RWPE2 (cell line): ENCODE data around the gene MAP4K1.

Source experiments
- ATAC-seq: fragments of 200-7000 bp; cut with Tn5 transposase; 3 replicates; pipeline ENCODE4 v1.9.1; 2021; ENCODE audit warnings: low read depth
- DNase-seq: peaks from one replicate; pipeline ENCODE4 v3.0.0-alpha.2; 2020; ENCODE audit warnings: low spot score
- H3K27ac ChIP-seq: fragments of 450-650 bp; 2 replicates; pipeline ENCODE4 v1.5.1; 2017; ENCODE audit warnings: mild to moderate bottlenecking; ENCODE audit not compliant: poor library complexity, severe bottlenecking
- H3K27me3 ChIP-seq: fragments of 250-450 bp; sonication (Bioruptor Pico); 2 replicates; pipeline ENCODE4 v1.5.1; 2021; ENCODE audit warnings: mild to moderate bottlenecking, moderate library complexity; ENCODE audit not compliant: insufficient read depth, poor library complexity, severe bottlenecking
- H3K36me3 ChIP-seq: fragments of 250-450 bp; sonication (Bioruptor Pico); 2 replicates; pipeline ENCODE4 v1.5.1; 2020; ENCODE audit warnings: low read depth, mild to moderate bottlenecking, moderate library complexity
- H3K4me1 ChIP-seq: fragments of 250-450 bp; sonication (Bioruptor Pico); 2 replicates; pipeline ENCODE4 v1.5.1; 2021; ENCODE audit warnings: mild to moderate bottlenecking, moderate library complexity; ENCODE audit not compliant: insufficient read depth, poor library complexity, severe bottlenecking
- H3K4me3 ChIP-seq: fragments of 250-450 bp; sonication (Bioruptor Pico); 2 replicates; pipeline ENCODE4 v1.5.1; 2021; ENCODE audit warnings: mild to moderate bottlenecking, moderate library complexity; ENCODE audit not compliant: severe bottlenecking
- H3K9me3 ChIP-seq: fragments of 250-450 bp; sonication (Bioruptor Pico); 2 replicates; pipeline ENCODE4 v1.5.1; 2021; ENCODE audit warnings: mild to moderate bottlenecking, moderate library complexity; ENCODE audit not compliant: severe bottlenecking
- CTCF ChIP-seq: fragments of 450-650 bp; IDR thresholded peaks from one replicate; pipeline ENCODE4 v1.5.1; 2017; ENCODE audit warnings: mild to moderate bottlenecking, moderate library complexity; ENCODE audit not compliant: poor library complexity, severe bottlenecking

Gene MAP4K1

DNA sequence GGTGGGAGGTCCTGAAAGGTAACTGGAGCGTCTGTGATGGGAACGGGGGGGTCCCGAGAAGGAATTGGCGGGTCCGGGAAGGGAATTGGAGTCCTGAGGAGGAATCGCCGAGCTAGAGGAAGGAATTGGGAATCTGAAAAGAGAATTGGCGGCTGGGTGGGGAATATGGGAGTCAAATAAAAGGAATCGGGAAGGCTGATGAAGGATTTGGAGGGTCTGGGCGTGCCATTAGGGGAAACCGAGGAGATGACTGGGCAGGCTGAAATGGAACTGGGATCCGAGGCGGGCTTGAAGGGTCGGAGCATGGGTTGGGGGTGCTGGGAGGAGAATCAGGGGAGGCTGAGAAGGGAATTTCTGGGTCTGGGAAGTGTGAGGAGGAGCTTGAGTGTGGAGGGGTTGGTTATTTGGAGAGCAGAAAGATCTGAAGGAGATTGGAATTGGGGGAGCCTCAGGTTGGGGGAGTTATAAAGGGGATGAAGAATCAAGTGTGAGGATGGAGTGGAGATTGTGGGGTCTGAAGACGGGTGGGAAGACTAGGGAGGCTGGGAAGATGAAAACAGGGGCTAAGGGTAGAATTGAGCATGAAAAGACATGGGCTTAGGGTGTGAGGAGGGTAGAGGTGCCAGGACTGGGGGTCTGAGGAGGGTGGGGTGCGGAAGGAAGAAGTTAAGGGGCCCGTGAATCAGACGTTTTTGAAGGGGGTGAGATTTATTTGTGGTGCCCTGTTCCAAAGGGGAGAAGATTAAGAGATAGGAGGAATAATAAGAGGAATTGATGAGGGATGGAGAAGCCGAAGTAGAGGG lies 30.4 kb upstream of the MAP4K1 start:
- DNase-seq (no peak), ATAC-seq (no peak)
- no peaks in the 10 kb centered on the region for H3K9me3 ChIP-seq

DNA sequence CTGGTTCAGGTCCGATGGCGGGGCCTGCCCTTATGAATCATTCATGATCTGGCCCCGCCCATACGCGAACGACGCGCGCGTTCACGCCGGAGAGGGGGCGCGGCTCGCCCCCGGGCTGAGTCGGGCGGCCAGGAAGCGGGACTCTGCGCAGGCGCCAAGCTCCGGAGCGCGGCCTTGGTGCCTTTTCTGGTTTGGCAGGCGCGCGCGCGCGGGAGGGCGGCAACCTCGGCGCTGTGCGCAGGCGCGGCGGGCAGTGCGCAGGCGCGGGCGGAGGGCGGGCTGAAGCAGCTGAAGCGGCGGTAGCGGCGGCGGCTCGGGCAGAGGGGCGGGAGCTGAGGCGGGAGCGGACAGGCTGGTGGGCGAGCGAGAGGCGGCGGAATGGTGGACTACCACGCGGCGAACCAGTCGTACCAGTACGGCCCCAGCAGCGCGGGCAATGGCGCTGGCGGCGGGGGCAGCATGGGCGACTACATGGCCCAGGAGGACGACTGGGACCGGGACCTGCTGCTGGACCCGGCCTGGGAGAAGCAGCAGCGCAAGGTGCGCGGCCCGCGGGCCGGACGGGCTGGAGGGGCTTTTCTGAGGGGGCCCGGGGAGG lies 29.7 kb upstream of the MAP4K1 start, which contains the start of gene ACTN4:
Gene ACTN4 (plus strand): TSS at position 282 of the 598 bp plus-strand sequence. CDS start 97 bp downstream, at position 379.
- Histone ChIP-seq H3K9me3 (no peaks in the 10 kb centered on the region), H3K36me3 (peaks cover 31% of the 10 kb centered on the region), H3K27ac (peak within 1 kb of the TSS; percentile 100), H3K27me3 (no peaks in the 10 kb centered on the region), H3K4me3 (peak within 1 kb of the TSS; percentile 84), H3K4me1 (peaks cover 21% of the 10 kb centered on the region)
- ATAC-seq = peak; percentile 35
- TF ChIP-seq CTCF = no peak
- DNase-seq = peak; percentile 95

More for the DNA sequence above, 30.4 kb upstream of the MAP4K1 start:
- Histone ChIP-seq H3K4me3 (peak overlapping the region; percentile 84), H3K27ac (peak overlapping the region; percentile 100), H3K4me1 (peaks cover 26% of the 10 kb centered on the region), H3K27me3 (no peaks in the 10 kb centered on the region), H3K36me3 (peaks cover 34% of the 10 kb centered on the region)
- TF ChIP-seq CTCF = no peak

DNA sequence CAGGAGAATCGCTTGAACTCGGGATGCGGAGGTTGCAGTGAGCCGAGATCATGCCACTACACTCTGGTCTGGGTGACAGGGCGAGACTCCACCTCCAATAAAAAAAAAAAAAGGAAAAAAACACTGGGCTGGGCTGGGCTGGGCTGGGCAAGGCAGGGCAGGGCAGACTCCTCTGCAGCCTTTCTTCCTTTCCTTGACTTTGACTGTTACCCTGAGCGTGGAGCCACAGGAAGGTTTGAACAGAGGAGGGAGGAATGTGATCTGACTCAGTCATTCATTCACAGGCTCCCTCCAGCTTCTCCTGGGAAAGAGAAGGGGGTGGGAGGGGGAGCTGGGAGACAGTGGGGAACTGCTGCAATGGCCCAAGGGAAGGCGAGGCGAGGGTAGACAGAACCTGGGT lies 27.0 kb upstream of the MAP4K1 start:
- Histone ChIP-seq H3K4me1 (peaks cover 8% of the 10 kb centered on the region), H3K27ac (peak overlapping the region; percentile 14), H3K9me3 (no peaks in the 10 kb centered on the region), H3K27me3 (no peaks in the 10 kb centered on the region), H3K4me3 (no peak overlapping the region), H3K36me3 (peaks cover 15% of the 10 kb centered on the region)
- no peak for ATAC-seq
- no peak for TF ChIP-seq CTCF
- DNase-seq = no peak

DNA sequence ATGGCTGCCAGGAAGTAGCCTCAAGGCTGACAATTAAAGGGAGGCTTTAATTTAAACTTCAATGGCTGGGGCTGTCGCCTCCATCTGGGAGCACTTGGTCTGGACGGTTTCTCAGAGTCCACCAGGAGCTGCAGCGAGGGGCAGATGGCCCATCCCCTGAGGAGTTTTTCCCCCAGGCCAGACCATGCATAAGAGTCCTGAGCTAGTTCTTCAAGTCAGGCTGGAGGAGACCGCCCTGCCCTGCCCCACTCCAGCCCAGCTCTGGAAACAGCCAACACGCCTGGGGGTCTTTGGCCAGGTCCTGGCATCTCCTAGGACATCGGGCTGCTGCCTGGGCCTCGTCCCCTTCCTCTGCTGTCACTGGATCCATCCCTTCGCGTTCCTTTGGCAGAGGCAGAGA lies 24.4 kb upstream of the MAP4K1 start:
- Histone ChIP-seq H3K4me3 (no peak overlapping the region), H3K9me3 (no peaks in the 10 kb centered on the region), H3K36me3 (no peaks in the 10 kb centered on the region; the same call in 1 of the 2 replicates), H3K4me1 (peaks cover 26% of the 10 kb centered on the region), H3K27ac (peak overlapping the region; percentile 84), H3K27me3 (no peaks in the 10 kb centered on the region)
- no peak for TF ChIP-seq CTCF
- DNase-seq (no peak), ATAC-seq (no peak)
